Measurements from ENCODE around the gene EIF2B5. TPM values are rescaled to one million over a fixed set of nuclear protein-coding genes. Genes with fewer than 3 reads are reported as not detected.

Gene EIF2B5
- total and polyA plus RNA-seq, 2 of the 13 experiments (the other 11 are each of a cell fraction or from before 2014, with no cell fraction given), result 38.4 to 60.2 TPM

Small RNAs within 50 kb of the gene (small RNA-seq; reads per million reads assigned to genes)
- 0 reads per million in 3 experiments for gene RF00019 (ENCODE audit: insufficient read depth in 2 of 3, insufficient read length in 3 of 3, low read depth in 2 of 3, low replicate concordance in 1 of 3)

Other genes with a start within 250 kb of the EIF2B5 start
- 7.8 and 12.7 TPM in 2 replicates for gene ABCC5, start 117.5 kb upstream of the EIF2B5 start, total RNA-seq (2016; rRNA removed; fragmentation: Illumina TruSeq; extraction: Trizol)
- gene ABCC5, start 117.5 kb upstream of the EIF2B5 start, polyA plus RNA-seq (2011; rRNA removed), result 12.5 and 14.1 TPM in 2 replicates
- not detected in 2 replicates for gene HTR3D, start 103.6 kb upstream of the EIF2B5 start, total RNA-seq (2016; rRNA removed; fragmentation: Illumina TruSeq; extraction: Trizol)
- gene HTR3D, start 103.6 kb upstream of the EIF2B5 start, polyA plus RNA-seq (2011; rRNA removed), result not detected in 2 replicates
- not detected in 2 replicates for gene HTR3C, start 82.3 kb upstream of the EIF2B5 start, total RNA-seq (2016; rRNA removed; fragmentation: Illumina TruSeq; extraction: Trizol)
- not detected in 2 replicates for gene HTR3C, start 82.3 kb upstream of the EIF2B5 start, polyA plus RNA-seq (2011; rRNA removed)
- gene HTR3E, start 38.3 kb upstream of the EIF2B5 start, total RNA-seq (2016; rRNA removed; fragmentation: Illumina TruSeq; extraction: Trizol), result not detected in 2 replicates
- gene HTR3E, start 38.3 kb upstream of the EIF2B5 start, polyA plus RNA-seq (2011; rRNA removed), result not detected in 2 replicates
- gene DVL3, start 20.0 kb downstream of the EIF2B5 start, total RNA-seq (2016; rRNA removed; fragmentation: Illumina TruSeq; extraction: Trizol), result 25.4 and 29.0 TPM in 2 replicates
- 36.1 and 42.9 TPM in 2 replicates for gene DVL3, start 20.0 kb downstream of the EIF2B5 start, polyA plus RNA-seq (2011; rRNA removed)
- 124 and 126 TPM in 2 replicates for gene AP2M1, start 39.5 kb downstream of the EIF2B5 start, total RNA-seq (2016; rRNA removed; fragmentation: Illumina TruSeq; extraction: Trizol)
- 146 and 189 TPM in 2 replicates for gene AP2M1, start 39.5 kb downstream of the EIF2B5 start, polyA plus RNA-seq (2011; rRNA removed)
- gene ABCF3, start 50.8 kb downstream of the EIF2B5 start, total RNA-seq (2016; rRNA removed; fragmentation: Illumina TruSeq; extraction: Trizol), result 32.7 and 38.8 TPM in 2 replicates
- gene ABCF3, start 50.8 kb downstream of the EIF2B5 start, polyA plus RNA-seq (2011; rRNA removed), result 46.5 and 48.2 TPM in 2 replicates
- 0.04 TPM in 1 of 2 replicates, not detected in the other for gene VWA5B2, start 94.2 kb downstream of the EIF2B5 start, total RNA-seq (2016; rRNA removed; fragmentation: Illumina TruSeq; extraction: Trizol)
- gene VWA5B2, start 94.2 kb downstream of the EIF2B5 start, polyA plus RNA-seq (2011; rRNA removed), result 0.03 and 0.04 TPM in 2 replicates
- gene ALG3, start 113.6 kb downstream of the EIF2B5 start, total RNA-seq (2016; rRNA removed; fragmentation: Illumina TruSeq; extraction: Trizol), result 28.8 and 46.6 TPM in 2 replicates
- gene ALG3, start 113.6 kb downstream of the EIF2B5 start, polyA plus RNA-seq (2011; rRNA removed), result 57.1 and 63.2 TPM in 2 replicates
- 13.1 and 16.4 TPM in 2 replicates for gene EEF1AKMT4, start 114.3 kb downstream of the EIF2B5 start, total RNA-seq (2016; rRNA removed; fragmentation: Illumina TruSeq; extraction: Trizol)
- 14.6 and 15.8 TPM in 2 replicates for gene EEF1AKMT4, start 114.3 kb downstream of the EIF2B5 start, polyA plus RNA-seq (2011; rRNA removed)
- 0.27 TPM in 1 of 2 replicates, not detected in the other for gene CAMK2N2, start 126.2 kb downstream of the EIF2B5 start, total RNA-seq (2016; rRNA removed; fragmentation: Illumina TruSeq; extraction: Trizol)
- 0.04 and 0.12 TPM in 2 replicates for gene CAMK2N2, start 126.2 kb downstream of the EIF2B5 start, polyA plus RNA-seq (2011; rRNA removed)
- not detected in 2 replicates for gene ECE2, start 140.7 kb downstream of the EIF2B5 start, total RNA-seq (2016; rRNA removed; fragmentation: Illumina TruSeq; extraction: Trizol)
- gene ECE2, start 140.7 kb downstream of the EIF2B5 start, polyA plus RNA-seq (2011; rRNA removed), result 0.03 TPM in 1 of 2 replicates, not detected in the other
- gene PSMD2, start 163.9 kb downstream of the EIF2B5 start, total RNA-seq (2016; rRNA removed; fragmentation: Illumina TruSeq; extraction: Trizol), result 200 and 312 TPM in 2 replicates
- gene PSMD2, start 163.9 kb downstream of the EIF2B5 start, polyA plus RNA-seq (2011; rRNA removed), result 125 and 152 TPM in 2 replicates
- 213 and 244 TPM in 2 replicates for gene EIF4G1, start 179.2 kb downstream of the EIF2B5 start, total RNA-seq (2016; rRNA removed; fragmentation: Illumina TruSeq; extraction: Trizol)
- gene EIF4G1, start 179.2 kb downstream of the EIF2B5 start, polyA plus RNA-seq (2011; rRNA removed), result 208 and 228 TPM in 2 replicates
- 7.4 and 9.3 TPM in 2 replicates for gene FAM131A, start 202.2 kb downstream of the EIF2B5 start, total RNA-seq (2016; rRNA removed; fragmentation: Illumina TruSeq; extraction: Trizol)
- 9.2 and 14.1 TPM in 2 replicates for gene FAM131A, start 202.2 kb downstream of the EIF2B5 start, polyA plus RNA-seq (2011; rRNA removed)
- gene CLCN2, start 226.2 kb downstream of the EIF2B5 start, total RNA-seq (2016; rRNA removed; fragmentation: Illumina TruSeq; extraction: Trizol), result 5.2 and 13.5 TPM in 2 replicates
- 11.4 and 14.3 TPM in 2 replicates for gene CLCN2, start 226.2 kb downstream of the EIF2B5 start, polyA plus RNA-seq (2011; rRNA removed)
- gene POLR2H, start 226.4 kb downstream of the EIF2B5 start, total RNA-seq (2016; rRNA removed; fragmentation: Illumina TruSeq; extraction: Trizol), result 109 and 118 TPM in 2 replicates
- gene POLR2H, start 226.4 kb downstream of the EIF2B5 start, polyA plus RNA-seq (2011; rRNA removed), result 165 and 194 TPM in 2 replicates
- gene THPO, start 242.8 kb downstream of the EIF2B5 start, total RNA-seq (2016; rRNA removed; fragmentation: Illumina TruSeq; extraction: Trizol), result 2.8 and 2.9 TPM in 2 replicates
- 4.7 and 4.8 TPM in 2 replicates for gene THPO, start 242.8 kb downstream of the EIF2B5 start, polyA plus RNA-seq (2011; rRNA removed)
- 3.4 and 22.2 TPM in 2 replicates for gene CHRD, start 244.7 kb downstream of the EIF2B5 start, total RNA-seq (2016; rRNA removed; fragmentation: Illumina TruSeq; extraction: Trizol)
- gene CHRD, start 244.7 kb downstream of the EIF2B5 start, polyA plus RNA-seq (2011; rRNA removed), result 35.2 and 59.2 TPM in 2 replicates